ENCODE data around the gene FOXA2. TPM values are rescaled to one million over a fixed set of nuclear protein-coding genes. Genes with fewer than 3 reads are reported as not detected.

FOXA2 gene
- total and polyA plus RNA-seq, 2 donors (not counting 1 experiment from before 2014, with no cell fraction given): not detected

DNA sequence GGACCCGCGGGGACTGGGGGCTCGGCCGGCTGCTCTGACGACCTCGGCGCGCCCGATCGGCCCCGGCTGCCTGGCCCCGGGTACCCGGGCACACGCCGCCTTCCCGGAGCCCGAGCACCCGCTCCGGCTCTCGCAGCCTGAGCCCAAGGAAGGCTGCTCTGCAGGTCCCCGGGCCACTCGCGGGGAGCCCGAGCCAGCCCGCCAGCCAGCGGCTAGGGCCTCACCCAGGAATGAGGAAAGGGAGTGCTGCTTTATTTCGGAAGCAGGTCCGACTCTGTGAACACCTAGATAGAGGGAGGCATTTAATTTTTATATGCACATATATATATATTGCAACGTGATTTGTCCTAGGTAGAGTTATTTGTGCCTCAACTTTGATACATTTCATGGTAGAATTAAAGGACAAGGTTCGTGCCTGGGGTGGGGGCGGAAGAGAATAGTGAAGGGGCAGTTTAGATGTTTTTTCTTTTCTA is 15.5 kb downstream of the FOXA2 start:
- Histone ChIP-seq H4K20me1 (ENCODE audit: control insufficient read depth, extremely low read depth, insufficient read depth, low read length) (no peaks in the 10 kb centered on the region), H3K4me3 (replicated peaks in 1 of 4; ENCODE audit: control extremely low read depth in 1 of 4, insufficient read depth in 1 of 4, low read depth in 3 of 4, low read length in 4 of 4) (no peak overlapping the region), H3K27ac (ENCODE audit: insufficient read depth, low read length) (no peak overlapping the region), H3K4me1 (ENCODE audit: control insufficient read depth, extremely low read depth, insufficient read depth, low read length) (no peaks in the 10 kb centered on the region), H2AFZ (ENCODE audit: low read length) (no peak overlapping the region), H3K27me3 (ENCODE audit: control insufficient read depth, insufficient read depth, low read length) (peaks cover 25% of the 10 kb centered on the region), H3K4me2 (ENCODE audit: extremely low read depth, insufficient read depth, low read length) (no peak overlapping the region), H3K36me3 (ENCODE audit: control insufficient read depth, insufficient read depth, low read length) (no peaks in the 10 kb centered on the region), H3K79me2 (ENCODE audit: control insufficient read depth, insufficient read depth, low read length) (no peaks in the 10 kb centered on the region), H3K9ac (ENCODE audit: insufficient read depth, low read length) (no peak overlapping the region), H3K9me3 (ENCODE audit: control insufficient read depth, insufficient read depth, low read depth, low read length) (no peaks in the 10 kb centered on the region)
- TF ChIP-seq, protein P1, sequence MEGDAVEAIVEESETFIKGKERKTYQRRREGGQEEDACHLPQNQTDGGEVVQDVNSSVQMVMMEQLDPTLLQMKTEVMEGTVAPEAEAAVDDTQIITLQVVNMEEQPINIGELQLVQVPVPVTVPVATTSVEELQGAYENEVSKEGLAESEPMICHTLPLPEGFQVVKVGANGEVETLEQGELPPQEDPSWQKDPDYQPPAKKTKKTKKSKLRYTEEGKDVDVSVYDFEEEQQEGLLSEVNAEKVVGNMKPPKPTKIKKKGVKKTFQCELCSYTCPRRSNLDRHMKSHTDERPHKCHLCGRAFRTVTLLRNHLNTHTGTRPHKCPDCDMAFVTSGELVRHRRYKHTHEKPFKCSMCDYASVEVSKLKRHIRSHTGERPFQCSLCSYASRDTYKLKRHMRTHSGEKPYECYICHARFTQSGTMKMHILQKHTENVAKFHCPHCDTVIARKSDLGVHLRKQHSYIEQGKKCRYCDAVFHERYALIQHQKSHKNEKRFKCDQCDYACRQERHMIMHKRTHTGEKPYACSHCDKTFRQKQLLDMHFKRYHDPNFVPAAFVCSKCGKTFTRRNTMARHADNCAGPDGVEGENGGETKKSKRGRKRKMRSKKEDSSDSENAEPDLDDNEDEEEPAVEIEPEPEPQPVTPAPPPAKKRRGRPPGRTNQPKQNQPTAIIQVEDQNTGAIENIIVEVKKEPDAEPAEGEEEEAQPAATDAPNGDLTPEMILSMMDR (conservative IDR thresholded peaks at IDR 0.05 in 1 of 2, IDR thresholded peaks at IDR 0.05 in 1 of 2; ENCODE audit: low read depth in 1 of 2, low read length in 2 of 2): no peak
- no peak for TF ChIP-seq EZH2 (IDR thresholded peaks at IDR 0.05; ENCODE audit: low read length, missing control alignments)
- DNase-seq (ENCODE audit: low read depth in 2 of 2): no peak

GRCh38 chr20:22567944-22568871 is 16.2 kb downstream of the FOXA2 start:
- TF ChIP-seq EZH2 (IDR thresholded peaks at IDR 0.05; ENCODE audit: low read length, missing control alignments): peak; percentile 41
- TF ChIP-seq, protein P1 (conservative IDR thresholded peaks at IDR 0.05 in 1 of 2, IDR thresholded peaks at IDR 0.05 in 1 of 2; ENCODE audit: low read depth in 1 of 2, low read length in 2 of 2): no peak
- Histone ChIP-seq H3K36me3 (ENCODE audit: control insufficient read depth, insufficient read depth, low read length) (no peaks in the 10 kb centered on the region), H3K27ac (ENCODE audit: insufficient read depth, low read length) (no peak overlapping the region), H3K4me2 (ENCODE audit: extremely low read depth, insufficient read depth, low read length) (no peak overlapping the region), H2AFZ (ENCODE audit: low read length) (no peak overlapping the region), H4K20me1 (ENCODE audit: control insufficient read depth, extremely low read depth, insufficient read depth, low read length) (no peaks in the 10 kb centered on the region), H3K27me3 (ENCODE audit: control insufficient read depth, insufficient read depth, low read length) (peaks cover 25% of the 10 kb centered on the region), H3K4me1 (ENCODE audit: control insufficient read depth, extremely low read depth, insufficient read depth, low read length) (no peaks in the 10 kb centered on the region), H3K9ac (ENCODE audit: insufficient read depth, low read length) (no peak overlapping the region), H3K4me3 (replicated peaks in 1 of 4; ENCODE audit: control extremely low read depth in 1 of 4, insufficient read depth in 1 of 4, low read depth in 3 of 4, low read length in 4 of 4) (no peak overlapping the region), H3K9me3 (ENCODE audit: control insufficient read depth, insufficient read depth, low read depth, low read length) (no peaks in the 10 kb centered on the region), H3K79me2 (ENCODE audit: control insufficient read depth, insufficient read depth, low read length) (no peaks in the 10 kb centered on the region)
- DNase-seq (ENCODE audit: low read depth in 2 of 2): no peak

DNA sequence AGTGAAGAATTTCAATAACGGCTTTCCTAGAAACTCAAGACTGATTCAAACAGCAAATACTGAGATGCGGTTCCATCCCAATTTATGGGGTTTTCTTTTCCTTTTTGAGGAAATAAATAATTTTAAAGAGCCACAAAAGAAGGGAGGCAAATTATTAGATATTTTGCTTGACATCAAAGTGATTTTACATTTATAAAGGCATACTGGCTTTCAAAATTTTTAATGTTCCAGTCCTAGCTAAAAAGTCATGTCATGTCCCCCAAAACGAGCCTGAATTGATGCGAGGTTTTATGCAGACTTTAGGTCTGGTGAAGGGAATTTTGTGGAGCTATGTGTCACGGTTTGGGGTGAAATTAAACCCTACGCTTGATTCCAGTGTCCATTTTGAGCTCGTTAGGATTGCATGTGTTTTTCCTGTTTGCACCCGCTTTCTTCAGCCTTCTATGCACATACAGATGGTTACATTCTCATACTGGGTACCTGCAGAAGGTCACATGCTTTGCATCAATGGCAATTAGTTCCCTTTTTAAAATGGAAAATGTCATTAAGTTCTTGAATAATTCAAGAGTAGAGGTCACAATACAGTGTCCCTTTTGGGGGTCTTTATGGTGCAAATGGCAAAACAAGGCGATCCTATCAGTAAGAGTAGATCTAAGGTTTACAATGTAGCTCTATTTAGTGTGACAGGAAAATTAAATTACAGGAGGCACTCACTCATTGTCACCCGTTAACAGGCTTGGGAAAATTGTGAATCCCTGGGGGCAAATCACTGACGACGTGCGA is 17.3 kb downstream of the FOXA2 start:
- Histone ChIP-seq H3K79me2 (ENCODE audit: control insufficient read depth, insufficient read depth, low read length) (no peaks in the 10 kb centered on the region), H3K36me3 (ENCODE audit: control insufficient read depth, insufficient read depth, low read length) (no peaks in the 10 kb centered on the region), H2AFZ (ENCODE audit: low read length) (no peak overlapping the region), H3K4me1 (ENCODE audit: control insufficient read depth, extremely low read depth, insufficient read depth, low read length) (no peaks in the 10 kb centered on the region), H3K4me3 (replicated peaks in 1 of 4; ENCODE audit: control extremely low read depth in 1 of 4, insufficient read depth in 1 of 4, low read depth in 3 of 4, low read length in 4 of 4) (no peak overlapping the region), H3K9me3 (ENCODE audit: control insufficient read depth, insufficient read depth, low read depth, low read length) (no peaks in the 10 kb centered on the region), H3K27ac (ENCODE audit: insufficient read depth, low read length) (no peak overlapping the region), H4K20me1 (ENCODE audit: control insufficient read depth, extremely low read depth, insufficient read depth, low read length) (no peaks in the 10 kb centered on the region), H3K27me3 (ENCODE audit: control insufficient read depth, insufficient read depth, low read length) (peaks cover 25% of the 10 kb centered on the region), H3K9ac (ENCODE audit: insufficient read depth, low read length) (no peak overlapping the region), H3K4me2 (ENCODE audit: extremely low read depth, insufficient read depth, low read length) (no peak overlapping the region)
- TF ChIP-seq, protein P1 (conservative IDR thresholded peaks at IDR 0.05 in 1 of 2, IDR thresholded peaks at IDR 0.05 in 1 of 2; ENCODE audit: low read depth in 1 of 2, low read length in 2 of 2): no peak
- TF ChIP-seq EZH2 (IDR thresholded peaks at IDR 0.05; ENCODE audit: low read length, missing control alignments): no peak
- DNase-seq (ENCODE audit: low read depth in 2 of 2): no peak

Data from fibroblast of lung (primary cell).